GM12873 (cell line): ENCODE results near the gene CEP164.

Source experiments
- TF ChIP-seq, protein P1 (sequence below): IDR thresholded peaks from 2 replicates; pipeline ENCODE4 v1.5.1; 2012; ENCODE audit warnings: low read depth, mild to moderate bottlenecking, moderate library complexity, low read length, control low read depth; ENCODE audit not compliant: insufficient read depth; ENCODE audit errors: missing control alignments

Gene CEP164

DNA sequence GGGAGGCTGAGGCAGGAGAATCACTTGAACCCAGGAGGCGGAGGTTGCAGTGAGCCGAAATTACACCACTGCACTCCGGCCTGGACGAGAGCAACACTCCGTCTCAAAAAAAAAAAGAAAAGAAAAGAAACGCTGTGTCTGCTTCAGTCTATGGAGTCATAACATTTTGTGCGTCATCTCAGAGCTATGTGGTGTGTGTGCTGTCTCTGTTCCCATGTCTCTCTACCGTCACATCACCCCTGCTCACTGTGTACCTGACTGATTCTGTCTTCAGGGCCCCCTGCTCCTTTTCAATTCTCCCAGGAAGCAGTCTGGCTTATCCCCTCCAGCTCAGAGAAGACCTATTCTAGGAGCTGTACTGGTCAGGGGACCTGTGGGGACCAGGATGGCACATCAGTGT, 29.5 kb upstream of the CEP164 start:
- TF ChIP-seq, protein P1, sequence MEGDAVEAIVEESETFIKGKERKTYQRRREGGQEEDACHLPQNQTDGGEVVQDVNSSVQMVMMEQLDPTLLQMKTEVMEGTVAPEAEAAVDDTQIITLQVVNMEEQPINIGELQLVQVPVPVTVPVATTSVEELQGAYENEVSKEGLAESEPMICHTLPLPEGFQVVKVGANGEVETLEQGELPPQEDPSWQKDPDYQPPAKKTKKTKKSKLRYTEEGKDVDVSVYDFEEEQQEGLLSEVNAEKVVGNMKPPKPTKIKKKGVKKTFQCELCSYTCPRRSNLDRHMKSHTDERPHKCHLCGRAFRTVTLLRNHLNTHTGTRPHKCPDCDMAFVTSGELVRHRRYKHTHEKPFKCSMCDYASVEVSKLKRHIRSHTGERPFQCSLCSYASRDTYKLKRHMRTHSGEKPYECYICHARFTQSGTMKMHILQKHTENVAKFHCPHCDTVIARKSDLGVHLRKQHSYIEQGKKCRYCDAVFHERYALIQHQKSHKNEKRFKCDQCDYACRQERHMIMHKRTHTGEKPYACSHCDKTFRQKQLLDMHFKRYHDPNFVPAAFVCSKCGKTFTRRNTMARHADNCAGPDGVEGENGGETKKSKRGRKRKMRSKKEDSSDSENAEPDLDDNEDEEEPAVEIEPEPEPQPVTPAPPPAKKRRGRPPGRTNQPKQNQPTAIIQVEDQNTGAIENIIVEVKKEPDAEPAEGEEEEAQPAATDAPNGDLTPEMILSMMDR, result no peak

DNA sequence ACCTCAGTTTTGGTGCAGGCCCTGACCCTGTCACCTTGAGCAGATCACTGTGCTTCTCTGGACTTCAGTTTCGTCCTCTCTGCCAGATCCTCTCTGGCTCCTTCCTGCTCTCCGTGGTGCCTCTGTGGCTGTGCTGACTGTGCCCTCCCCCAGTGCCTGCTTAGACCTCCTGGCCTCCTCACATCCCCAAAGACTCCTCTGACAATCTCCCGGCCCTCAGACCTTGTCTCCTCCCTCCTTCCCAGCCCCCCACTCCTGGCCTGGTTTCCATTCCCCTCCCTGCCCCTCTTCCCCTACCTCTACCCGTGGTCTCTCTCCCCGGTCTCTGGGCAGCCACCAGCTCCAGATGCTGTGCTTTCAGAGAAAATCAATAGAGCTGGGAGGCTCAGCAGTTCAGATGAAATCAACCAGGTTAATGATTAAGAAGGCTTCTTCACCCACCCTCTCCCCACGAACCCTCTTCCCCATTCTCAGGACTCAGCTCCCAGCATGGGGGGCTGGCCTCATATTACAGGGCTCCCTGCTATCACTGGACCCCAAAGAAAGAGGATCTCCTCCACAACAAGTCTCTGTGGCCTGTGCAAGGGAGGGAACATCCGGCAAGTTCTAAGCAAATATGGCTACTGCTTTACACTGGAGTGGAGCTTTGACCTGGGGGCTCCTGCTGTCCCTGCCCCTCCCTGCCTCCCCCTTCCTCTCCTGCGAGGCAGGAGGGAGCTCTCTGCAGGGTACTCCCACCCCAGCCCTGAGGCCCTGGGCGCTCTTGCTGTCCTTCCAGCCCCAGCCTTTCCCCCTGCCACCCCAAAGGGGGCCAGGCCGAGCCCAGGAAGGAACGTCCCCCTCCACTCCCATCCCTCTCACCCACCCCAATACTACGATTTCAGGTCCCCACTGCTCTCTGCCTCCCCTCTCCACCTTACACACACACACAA, 28.0 kb upstream of the CEP164 start:
- TF ChIP-seq, protein P1, result no peak

DNA sequence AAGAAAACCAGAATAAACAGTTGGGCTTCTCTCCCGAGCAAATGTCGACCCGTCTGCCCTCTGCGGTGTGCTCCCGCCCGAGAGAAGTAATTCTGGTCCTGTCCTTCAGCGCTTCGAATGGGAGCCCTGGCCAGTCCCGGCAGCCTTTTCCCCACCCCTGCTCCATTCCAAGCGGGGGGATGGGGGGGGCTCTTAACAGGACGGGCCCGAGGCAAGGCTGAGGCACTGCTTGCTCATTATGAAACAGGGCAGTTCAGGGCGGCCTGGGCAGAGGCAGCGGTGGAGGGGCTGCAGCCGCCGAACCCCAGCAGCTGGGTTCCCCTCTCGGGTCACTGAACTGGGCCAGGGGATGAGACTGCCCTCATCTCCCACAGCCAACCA, 27.4 kb upstream of the CEP164 start:
- TF ChIP-seq, protein P1, result no peak

DNA sequence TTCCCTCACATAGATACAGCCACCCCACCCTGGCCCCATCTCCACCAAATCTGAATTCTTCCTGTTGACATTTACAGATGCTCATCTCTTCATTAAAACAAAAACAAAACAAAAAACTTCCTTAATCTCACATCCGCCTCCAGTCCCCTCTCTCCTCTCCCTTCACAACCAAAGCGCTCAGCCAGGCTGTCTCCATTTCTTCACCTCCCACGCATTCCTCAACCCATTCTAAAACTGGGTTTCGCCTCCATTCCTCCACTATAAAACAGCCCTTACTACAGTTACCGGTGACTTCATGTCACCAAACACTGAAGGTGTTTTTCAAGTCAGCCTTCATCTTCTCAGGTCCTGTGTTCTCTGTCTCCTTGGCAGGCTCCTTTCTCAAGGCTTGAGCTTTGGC, 26.9 kb upstream of the CEP164 start:
- TF ChIP-seq, protein P1, result no peak

DNA sequence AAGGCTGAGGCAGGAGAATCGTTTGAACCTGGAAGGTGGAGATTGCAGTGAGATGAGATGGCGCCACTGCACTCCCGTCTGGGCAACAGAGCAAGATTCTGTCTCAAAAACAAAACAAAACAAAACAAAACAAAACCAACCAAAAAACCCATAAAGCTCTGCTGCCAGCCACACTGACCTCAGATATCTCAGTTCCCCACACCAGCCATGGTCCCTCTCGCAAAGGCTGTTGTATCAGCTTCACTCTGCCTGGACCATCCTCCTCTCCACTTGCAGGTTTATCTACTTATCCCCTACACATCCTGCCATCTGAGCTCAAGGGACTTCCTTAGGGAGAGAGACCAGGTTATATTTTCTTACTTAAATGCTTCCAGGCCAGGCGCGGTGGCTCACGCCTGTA, 25.4 kb upstream of the CEP164 start:
- TF ChIP-seq, protein P1, result no peak

DNA sequence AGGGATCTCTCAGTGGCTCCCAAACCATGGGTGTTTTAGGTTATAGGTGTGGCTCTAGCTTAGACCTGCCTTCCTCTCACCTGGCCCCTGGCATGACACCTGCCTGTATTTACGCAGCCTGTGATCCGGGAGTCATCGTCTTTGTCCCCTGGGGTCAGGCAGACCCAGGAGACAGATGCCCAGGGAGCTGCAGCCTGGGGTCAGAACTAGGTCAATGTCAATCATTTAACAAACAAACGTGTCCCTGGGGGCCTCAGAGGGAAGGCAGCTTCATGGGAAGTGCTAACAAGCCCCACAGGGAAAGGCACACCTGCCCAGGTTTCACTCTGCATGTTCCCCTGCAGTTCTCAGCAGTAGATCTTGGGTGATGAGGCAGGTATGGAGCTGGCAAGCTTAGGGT, 24.6 kb upstream of the CEP164 start:
- TF ChIP-seq, protein P1, result no peak

DNA sequence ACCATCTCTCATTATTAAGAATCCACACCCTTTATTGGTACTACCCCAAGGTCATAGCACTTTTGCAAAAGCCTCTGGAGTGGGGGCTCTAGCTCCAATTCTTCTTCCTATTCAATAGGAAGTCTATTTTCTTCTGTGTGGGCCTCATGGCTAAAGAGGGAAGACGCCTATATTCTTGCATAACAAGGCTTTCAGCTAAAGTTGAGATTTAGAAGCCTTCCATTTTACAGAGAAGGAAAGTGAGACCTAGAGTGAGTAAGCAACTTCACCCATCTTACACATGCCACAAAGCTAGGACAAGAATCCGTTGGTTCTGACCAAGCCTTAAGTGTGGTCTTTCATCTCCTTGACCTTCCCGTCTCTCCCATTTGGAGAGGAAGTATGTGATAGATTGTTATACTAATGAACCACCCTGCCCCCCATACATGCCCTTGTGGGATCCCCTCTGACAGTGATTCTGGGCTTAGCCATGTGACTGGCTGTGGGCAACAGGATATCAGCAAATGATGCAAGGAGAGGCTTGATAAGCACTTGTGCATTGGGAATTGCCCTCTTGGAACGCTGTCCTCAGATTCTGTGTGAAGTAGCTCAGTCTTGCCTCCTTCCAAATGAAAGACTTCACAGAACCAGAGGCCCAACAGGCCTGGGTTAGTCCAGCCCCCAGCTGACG, 23.9 kb upstream of the CEP164 start:
- TF ChIP-seq, protein P1, result no peak
